ENCODE results near the gene CD200R1.

The CD200R1 gene

GRCh38 chr3:112987710-112988334 is 12.9 kb upstream of the CD200R1 start:
- no peak for TF ChIP-seq GATA2 (IDR thresholded peaks at IDR 0.05; ENCODE audit: low read depth, low read length)
- TF ChIP-seq GATA3 (IDR thresholded peaks at IDR 0.05; ENCODE audit: low read depth, low read length) = no peak

GRCh38 chr3:112984485-112984884 is 9.6 kb upstream of the CD200R1 start:
- TF ChIP-seq GATA2 (IDR thresholded peaks at IDR 0.05; ENCODE audit: low read depth, low read length) (no peak), GATA3 (IDR thresholded peaks at IDR 0.05; ENCODE audit: low read depth, low read length) (no peak)

GRCh38 chr3:112982710-112983109 is 7.8 kb upstream of the CD200R1 start:
- TF ChIP-seq GATA3 (IDR thresholded peaks at IDR 0.05; ENCODE audit: low read depth, low read length) = no peak
- no peak for TF ChIP-seq GATA2 (IDR thresholded peaks at IDR 0.05; ENCODE audit: low read depth, low read length)

- no peak for TF ChIP-seq GATA3 (IDR thresholded peaks at IDR 0.05; ENCODE audit: low read depth, low read length)
These were observed 5.2 kb upstream of the CD200R1 start for GRCh38 chr3:112980080-112980479.

- TF ChIP-seq GATA2 (IDR thresholded peaks at IDR 0.05; ENCODE audit: low read depth, low read length) = no peak
- no peak for TF ChIP-seq GATA3 (IDR thresholded peaks at IDR 0.05; ENCODE audit: low read depth, low read length)
These were observed 4.4 kb upstream of the CD200R1 start for GRCh38 chr3:112979244-112979832.

- TF ChIP-seq GATA2 (IDR thresholded peaks at IDR 0.05; ENCODE audit: low read depth, low read length) (no peak), GATA3 (IDR thresholded peaks at IDR 0.05; ENCODE audit: low read depth, low read length) (no peak)
These were observed 2.0 kb upstream of the CD200R1 start for GRCh38 chr3:112976953-112977352.

- TF ChIP-seq GATA2 (IDR thresholded peaks at IDR 0.05; ENCODE audit: low read depth, low read length) = no peak
- TF ChIP-seq GATA3 (IDR thresholded peaks at IDR 0.05; ENCODE audit: low read depth, low read length) = no peak
These were observed 1.1 kb upstream of the CD200R1 start for GRCh38 chr3:112976001-112976400.

- TF ChIP-seq GATA2 (IDR thresholded peaks at IDR 0.05; ENCODE audit: low read depth, low read length) = no peak
- no peak for TF ChIP-seq GATA3 (IDR thresholded peaks at IDR 0.05; ENCODE audit: low read depth, low read length)
These were observed 755 bp downstream of the CD200R1 start for GRCh38 chr3:112974178-112974517.

GRCh38 chr3:112973325-112974177 is 1.4 kb downstream of the CD200R1 start:
- TF ChIP-seq GATA2 (IDR thresholded peaks at IDR 0.05; ENCODE audit: low read depth, low read length) = no peak
- TF ChIP-seq GATA3 (IDR thresholded peaks at IDR 0.05; ENCODE audit: low read depth, low read length) = no peak

- TF ChIP-seq GATA2 (IDR thresholded peaks at IDR 0.05; ENCODE audit: low read depth, low read length) (no peak), GATA3 (IDR thresholded peaks at IDR 0.05; ENCODE audit: low read depth, low read length) (no peak)
These were observed 2.7 kb downstream of the CD200R1 start for GRCh38 chr3:112972158-112972557.

- no peak for TF ChIP-seq GATA3 (IDR thresholded peaks at IDR 0.05; ENCODE audit: low read depth, low read length)
These were observed 7.1 kb downstream of the CD200R1 start for GRCh38 chr3:112967828-112968227.

- no peak for TF ChIP-seq GATA2 (IDR thresholded peaks at IDR 0.05; ENCODE audit: low read depth, low read length)
- TF ChIP-seq GATA3 (IDR thresholded peaks at IDR 0.05; ENCODE audit: low read depth, low read length) = no peak
These were observed 7.5 kb downstream of the CD200R1 start for GRCh38 chr3:112967425-112967824.

- TF ChIP-seq GATA3 (IDR thresholded peaks at IDR 0.05; ENCODE audit: low read depth, low read length) = no peak
- no peak for TF ChIP-seq GATA2 (IDR thresholded peaks at IDR 0.05; ENCODE audit: low read depth, low read length)
These were observed 8.3 kb downstream of the CD200R1 start for GRCh38 chr3:112966633-112967032.

- TF ChIP-seq GATA2 (IDR thresholded peaks at IDR 0.05; ENCODE audit: low read depth, low read length) (no peak), GATA3 (IDR thresholded peaks at IDR 0.05; ENCODE audit: low read depth, low read length) (no peak)
These were observed 9.2 kb downstream of the CD200R1 start for GRCh38 chr3:112965656-112966055.

- TF ChIP-seq GATA2 (IDR thresholded peaks at IDR 0.05; ENCODE audit: low read depth, low read length) (no peak), GATA3 (IDR thresholded peaks at IDR 0.05; ENCODE audit: low read depth, low read length) (no peak)
These were observed 11.2 kb downstream of the CD200R1 start for GRCh38 chr3:112963683-112964082.
